ENCODE measurements around the gene EIF2S2. TPM values are rescaled to one million over a fixed set of nuclear protein-coding genes. Genes with fewer than 3 reads are reported as not detected.
"Not testable (repeated sequence)": the region's sequence is repeated elsewhere in the genome, so short reads cannot be mapped to it uniquely, and the experiment has no call there.

Gene EIF2S2
- total and polyA plus RNA-seq, 2 donors (not counting 1 experiment from before 2014, with no cell fraction given): 108 to 140 TPM

DNA sequence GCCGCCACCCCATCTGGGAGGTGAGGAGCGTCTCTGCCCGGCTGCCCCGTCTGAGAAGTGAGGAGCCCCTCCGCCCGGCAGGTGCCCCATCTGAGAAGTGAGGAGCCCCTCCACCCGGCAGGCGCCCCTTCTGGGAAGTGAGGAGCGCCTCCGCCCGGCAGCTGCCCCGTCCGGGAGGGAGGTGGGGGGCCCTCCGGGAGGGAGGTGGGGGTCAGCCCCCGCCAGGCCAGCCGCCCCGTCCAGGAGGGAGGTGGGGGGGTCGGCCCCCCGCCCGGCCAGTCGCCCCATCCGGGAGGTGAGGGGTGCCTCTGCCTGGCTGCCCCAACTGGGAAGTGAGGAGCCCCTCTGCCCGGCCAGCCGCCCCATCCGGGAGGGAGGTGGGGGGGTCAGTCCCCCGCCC, 20.4 kb upstream of the EIF2S2 start:
- H3K9ac ChIP-seq (ENCODE audit: insufficient read depth, low read length); H3K36me3 ChIP-seq (ENCODE audit: control insufficient read depth, insufficient read depth, low read length); DNase-seq (ENCODE audit: low read depth in 2 of 2); H3K4me1 ChIP-seq (ENCODE audit: control insufficient read depth, extremely low read depth, insufficient read depth, low read length); H3K4me3 ChIP-seq (replicated peaks in 1 of 4; ENCODE audit: control extremely low read depth in 1 of 4, insufficient read depth in 1 of 4, low read depth in 3 of 4, low read length in 4 of 4); H3K4me2 ChIP-seq (ENCODE audit: extremely low read depth, insufficient read depth, low read length); H4K20me1 ChIP-seq (ENCODE audit: control insufficient read depth, extremely low read depth, insufficient read depth, low read length); H2AFZ ChIP-seq (ENCODE audit: low read length); H3K27ac ChIP-seq (ENCODE audit: insufficient read depth, low read length); H3K27me3 ChIP-seq (ENCODE audit: control insufficient read depth, insufficient read depth, low read length); H3K9me3 ChIP-seq (ENCODE audit: control insufficient read depth, insufficient read depth, low read depth, low read length); H3K79me2 ChIP-seq (ENCODE audit: control insufficient read depth, insufficient read depth, low read length): not testable (repeated sequence)

DNA sequence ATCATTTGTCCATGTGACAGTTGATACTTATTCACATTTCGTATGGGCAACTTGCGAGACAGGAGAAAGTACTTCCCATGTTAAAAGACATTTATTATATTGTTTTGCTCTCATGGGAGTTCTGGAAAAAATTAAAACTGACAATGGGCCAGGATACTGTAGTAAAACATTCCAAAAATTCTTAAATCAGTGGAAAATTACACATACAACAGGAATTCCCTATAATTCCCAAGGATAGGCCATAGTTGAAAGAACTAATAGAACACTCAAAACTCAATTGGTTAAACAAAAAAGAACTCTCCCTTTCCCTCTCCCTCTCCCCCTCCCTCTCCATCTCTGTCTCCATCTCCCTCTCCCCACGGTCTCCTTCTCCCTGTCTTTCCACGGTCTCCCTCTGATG, 19.4 kb upstream of the EIF2S2 start:
- TF ChIP-seq, protein P1, sequence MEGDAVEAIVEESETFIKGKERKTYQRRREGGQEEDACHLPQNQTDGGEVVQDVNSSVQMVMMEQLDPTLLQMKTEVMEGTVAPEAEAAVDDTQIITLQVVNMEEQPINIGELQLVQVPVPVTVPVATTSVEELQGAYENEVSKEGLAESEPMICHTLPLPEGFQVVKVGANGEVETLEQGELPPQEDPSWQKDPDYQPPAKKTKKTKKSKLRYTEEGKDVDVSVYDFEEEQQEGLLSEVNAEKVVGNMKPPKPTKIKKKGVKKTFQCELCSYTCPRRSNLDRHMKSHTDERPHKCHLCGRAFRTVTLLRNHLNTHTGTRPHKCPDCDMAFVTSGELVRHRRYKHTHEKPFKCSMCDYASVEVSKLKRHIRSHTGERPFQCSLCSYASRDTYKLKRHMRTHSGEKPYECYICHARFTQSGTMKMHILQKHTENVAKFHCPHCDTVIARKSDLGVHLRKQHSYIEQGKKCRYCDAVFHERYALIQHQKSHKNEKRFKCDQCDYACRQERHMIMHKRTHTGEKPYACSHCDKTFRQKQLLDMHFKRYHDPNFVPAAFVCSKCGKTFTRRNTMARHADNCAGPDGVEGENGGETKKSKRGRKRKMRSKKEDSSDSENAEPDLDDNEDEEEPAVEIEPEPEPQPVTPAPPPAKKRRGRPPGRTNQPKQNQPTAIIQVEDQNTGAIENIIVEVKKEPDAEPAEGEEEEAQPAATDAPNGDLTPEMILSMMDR (conservative IDR thresholded peaks at IDR 0.05 in 1 of 2, IDR thresholded peaks at IDR 0.05 in 1 of 2; ENCODE audit: low read depth in 1 of 2, low read length in 2 of 2): no peak
- Histone ChIP-seq H3K27ac (ENCODE audit: insufficient read depth, low read length) (no peak overlapping the region), H3K9me3 (ENCODE audit: control insufficient read depth, insufficient read depth, low read depth, low read length) (no peaks in the 10 kb centered on the region), H3K27me3 (ENCODE audit: control insufficient read depth, insufficient read depth, low read length) (peaks cover 3% of the 10 kb centered on the region), H3K36me3 (ENCODE audit: control insufficient read depth, insufficient read depth, low read length) (no peaks in the 10 kb centered on the region), H3K4me2 (ENCODE audit: extremely low read depth, insufficient read depth, low read length) (no peak overlapping the region), H3K9ac (ENCODE audit: insufficient read depth, low read length) (no peak overlapping the region), H3K4me3 (replicated peaks in 1 of 4; ENCODE audit: control extremely low read depth in 1 of 4, insufficient read depth in 1 of 4, low read depth in 3 of 4, low read length in 4 of 4) (no peak overlapping the region), H4K20me1 (ENCODE audit: control insufficient read depth, extremely low read depth, insufficient read depth, low read length) (no peaks in the 10 kb centered on the region), H2AFZ (ENCODE audit: low read length) (no peak overlapping the region), H3K4me1 (ENCODE audit: control insufficient read depth, extremely low read depth, insufficient read depth, low read length) (no peaks in the 10 kb centered on the region), H3K79me2 (ENCODE audit: control insufficient read depth, insufficient read depth, low read length) (no peaks in the 10 kb centered on the region)
- DNase-seq (ENCODE audit: low read depth in 2 of 2): no peak

DNA sequence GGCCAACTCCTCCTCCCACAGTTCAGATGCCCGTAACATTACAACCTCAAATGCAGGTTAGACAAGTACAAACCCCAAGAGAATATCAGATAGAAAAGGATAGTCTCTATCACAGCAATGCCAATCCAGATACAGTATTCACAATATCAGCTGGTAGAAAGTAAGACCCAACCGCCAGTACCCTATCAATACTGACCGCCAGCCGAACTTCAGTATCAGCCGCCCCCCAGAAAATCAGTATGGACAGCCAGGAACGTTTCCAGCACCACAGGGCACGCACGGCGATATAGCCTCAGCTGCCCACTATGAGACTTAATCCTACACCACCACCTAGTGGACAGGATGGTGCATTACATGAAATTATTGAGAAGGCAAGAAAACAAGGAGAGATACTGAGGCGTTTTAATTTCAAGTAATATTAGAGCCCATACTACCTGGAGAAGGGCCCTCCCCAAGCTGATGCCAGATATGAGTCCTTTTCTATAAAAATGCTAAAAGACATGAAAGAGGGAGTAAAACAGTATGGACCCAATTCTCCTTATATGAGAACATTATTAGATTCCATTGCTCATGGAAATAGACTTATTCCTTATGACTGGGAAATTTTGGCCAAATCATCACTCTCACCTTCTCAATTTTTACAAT, 17.6 kb upstream of the EIF2S2 start:
- H3K4me3 ChIP-seq (replicated peaks in 1 of 4; ENCODE audit: control extremely low read depth in 1 of 4, insufficient read depth in 1 of 4, low read depth in 3 of 4, low read length in 4 of 4): no peak overlapping the region

More for the DNA sequence above, 17.6 kb upstream of the EIF2S2 start:
- no peak overlapping the region for H3K27ac ChIP-seq (ENCODE audit: insufficient read depth, low read length)
- peak overlapping the region; percentile 66 for H3K4me2 ChIP-seq (ENCODE audit: extremely low read depth, insufficient read depth, low read length)
- peak; percentile 57 to 77 for DNase-seq (ENCODE audit: low read depth in 2 of 2)
- H3K36me3 ChIP-seq (ENCODE audit: control insufficient read depth, insufficient read depth, low read length): no peaks in the 10 kb centered on the region
- no peak overlapping the region for H2AFZ ChIP-seq (ENCODE audit: low read length)
- H3K4me1 ChIP-seq (ENCODE audit: control insufficient read depth, extremely low read depth, insufficient read depth, low read length): no peaks in the 10 kb centered on the region
- TF ChIP-seq, protein P1 (conservative IDR thresholded peaks at IDR 0.05 in 1 of 2, IDR thresholded peaks at IDR 0.05 in 1 of 2; ENCODE audit: low read depth in 1 of 2, low read length in 2 of 2): peak; percentile 79
- TF ChIP-seq EZH2 (IDR thresholded peaks at IDR 0.05; ENCODE audit: low read length, missing control alignments): no peak
- no peaks in the 10 kb centered on the region for H3K27me3 ChIP-seq (ENCODE audit: control insufficient read depth, insufficient read depth, low read length)
- no peaks in the 10 kb centered on the region for H3K79me2 ChIP-seq (ENCODE audit: control insufficient read depth, insufficient read depth, low read length)
- H4K20me1 ChIP-seq (ENCODE audit: control insufficient read depth, extremely low read depth, insufficient read depth, low read length): no peaks in the 10 kb centered on the region
- no peaks in the 10 kb centered on the region for H3K9me3 ChIP-seq (ENCODE audit: control insufficient read depth, insufficient read depth, low read depth, low read length)
- no peak overlapping the region for H3K9ac ChIP-seq (ENCODE audit: insufficient read depth, low read length)
